GM18907 (cell line): ENCODE data around the gene ARID4B.
"Not testable (repeated sequence)": the region's sequence is repeated elsewhere in the genome, so short reads cannot be mapped to it uniquely, and the experiment has no call there.

Experiments used
- ATAC-seq: cut with Tn5 transposase; IDR thresholded peaks from one replicate; pipeline ENCODE4 v1.9.1; 2021; ENCODE audit warnings: mild to moderate bottlenecking, moderate library complexity; ENCODE audit not compliant: unreplicated experiment

The ARID4B gene

DNA sequence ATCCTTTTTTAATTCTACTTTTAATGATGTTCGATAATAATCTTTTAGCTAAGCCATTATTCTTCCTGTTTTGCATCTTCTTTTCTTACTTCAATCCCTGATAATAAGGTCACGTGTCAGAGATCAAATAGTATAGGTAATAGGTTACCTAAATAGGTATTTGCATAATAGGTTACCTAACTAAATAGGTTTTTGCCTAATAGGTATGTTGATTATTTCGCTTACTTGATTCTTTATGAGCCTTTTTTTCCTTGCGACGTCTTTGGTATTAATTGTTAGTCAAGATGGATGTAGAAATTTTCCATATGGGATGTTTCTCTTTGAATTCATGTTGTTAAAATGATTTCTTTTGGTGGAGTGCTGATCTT is 2.9 kb upstream of the ARID4B start:
- no peak for ATAC-seq

DNA sequence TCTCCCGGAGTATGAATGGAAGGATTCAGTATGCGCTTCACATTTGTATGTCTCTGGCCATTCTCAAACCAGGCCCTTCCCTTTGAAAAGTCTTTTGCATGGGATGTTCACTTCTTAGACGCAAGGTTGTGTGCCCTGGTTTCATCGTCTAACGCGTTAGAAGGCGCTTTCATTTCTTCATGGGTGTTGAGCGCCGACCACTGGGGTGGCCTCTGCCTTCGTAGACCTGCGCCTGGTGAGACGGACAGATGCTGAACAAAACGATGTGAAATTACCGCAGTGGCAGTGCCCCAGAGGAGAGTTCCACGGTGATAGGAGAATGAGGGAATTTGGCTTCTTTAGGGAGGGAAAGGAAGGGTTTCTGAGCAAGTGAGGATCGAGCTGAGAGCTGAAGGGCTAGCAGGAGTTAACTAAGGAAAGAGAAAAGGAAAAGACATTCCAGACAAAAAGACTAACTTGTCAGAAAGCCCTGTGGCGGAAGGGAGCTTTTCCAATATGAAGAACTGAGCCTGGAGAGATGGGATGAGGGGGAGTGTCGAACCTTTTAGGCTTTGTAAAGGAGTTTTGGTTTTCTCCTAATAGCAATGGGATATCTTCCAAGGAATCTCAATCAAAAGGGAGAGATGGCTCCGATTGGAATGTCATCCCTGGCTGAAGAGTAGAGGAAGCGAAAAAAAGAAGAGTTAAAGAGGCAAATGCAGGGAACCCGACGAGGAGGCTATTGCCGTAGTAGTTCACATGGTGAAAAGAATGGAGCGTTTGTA is 1.3 kb upstream of the ARID4B start:
- ATAC-seq, result peak; percentile 29

DNA sequence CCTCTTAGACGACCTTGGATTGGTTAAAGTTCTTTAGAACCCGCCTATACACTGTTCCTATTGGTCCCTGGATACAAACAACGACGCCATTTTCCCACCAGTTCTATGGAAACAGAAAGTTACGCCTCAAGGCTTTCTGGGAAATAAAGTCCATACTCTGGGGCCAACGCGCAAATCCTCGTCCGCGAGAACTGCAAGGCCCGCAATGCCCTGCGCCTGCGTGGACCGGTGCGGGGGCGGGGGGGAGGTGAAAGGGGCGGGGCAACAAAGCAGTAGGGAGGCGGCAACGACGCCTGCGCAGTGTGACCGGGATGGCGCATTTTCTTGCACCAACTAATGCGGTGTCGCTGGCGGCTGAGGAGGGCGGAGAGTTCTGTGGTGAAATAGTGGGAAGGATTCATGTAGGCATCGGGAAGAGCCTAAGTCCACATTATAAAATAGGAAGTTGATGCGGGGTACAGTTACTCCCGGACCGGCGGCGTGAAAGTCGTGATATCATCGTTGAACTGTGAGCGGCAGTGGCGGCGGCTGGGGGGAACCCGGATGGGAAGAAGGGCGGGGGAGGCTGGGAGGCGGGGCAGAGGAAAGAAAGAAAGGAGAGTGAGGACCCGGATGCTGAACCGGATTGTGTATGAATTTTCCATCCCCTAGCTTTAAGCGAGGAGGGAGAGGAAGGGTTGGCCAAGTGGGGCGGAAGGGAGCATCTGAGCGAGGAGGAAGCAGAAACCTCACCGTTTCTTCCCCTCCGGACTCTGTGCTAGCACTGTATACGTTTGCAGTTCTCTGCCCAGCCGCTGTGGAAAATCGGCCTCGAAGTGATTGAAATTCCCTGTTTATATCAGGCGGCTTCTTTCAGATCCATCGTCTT is 526 bp upstream of the ARID4B start, which contains the start of gene GGPS1:
TSS of gene GGPS1 (plus strand) at position 300 of the 868 bp plus-strand sequence. CDS start 6,695 bp downstream, outside the sequence.
- peak; percentile 74 for ATAC-seq

DNA sequence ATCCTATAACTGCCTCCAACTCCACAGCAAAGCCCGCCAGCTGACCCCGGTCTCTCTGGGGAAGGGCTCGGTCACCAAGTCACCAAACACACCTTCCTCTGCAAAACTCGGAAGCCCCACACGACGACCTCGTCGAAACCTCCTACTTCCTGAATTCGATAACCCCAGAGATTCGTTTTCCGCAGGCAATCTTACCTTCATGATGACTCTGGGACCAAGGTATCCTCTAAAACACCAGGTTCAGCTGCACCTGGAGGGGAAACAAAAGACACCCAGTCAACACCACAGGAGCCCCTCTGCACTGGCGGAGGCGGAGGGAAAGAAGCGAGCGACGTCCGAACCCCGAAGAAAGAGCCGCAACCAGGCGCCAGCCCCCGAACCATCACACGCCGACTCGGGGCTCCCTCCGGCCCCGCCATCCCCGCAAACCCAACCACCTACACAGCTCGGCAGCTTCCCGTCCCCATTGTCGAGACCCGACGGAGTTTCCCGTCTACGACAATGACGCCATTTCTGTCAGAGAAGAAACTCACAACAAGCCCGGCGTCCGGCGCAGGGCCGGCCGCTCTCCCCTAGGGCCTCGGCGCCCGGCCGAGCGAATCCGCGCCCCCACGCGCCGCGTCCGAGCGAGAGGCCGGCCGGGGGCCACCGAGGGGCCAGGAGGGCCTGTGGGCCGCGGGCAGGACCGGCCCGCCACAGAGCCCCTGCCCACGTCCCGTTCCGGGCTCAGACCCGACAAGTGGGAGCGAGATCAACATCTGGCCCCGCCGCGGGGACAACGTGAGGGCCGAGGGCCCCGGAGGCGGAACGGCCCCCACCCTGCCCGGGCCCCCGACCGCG is 1.0 kb downstream of the ARID4B start:
- ATAC-seq, result peak; percentile 29

DNA sequence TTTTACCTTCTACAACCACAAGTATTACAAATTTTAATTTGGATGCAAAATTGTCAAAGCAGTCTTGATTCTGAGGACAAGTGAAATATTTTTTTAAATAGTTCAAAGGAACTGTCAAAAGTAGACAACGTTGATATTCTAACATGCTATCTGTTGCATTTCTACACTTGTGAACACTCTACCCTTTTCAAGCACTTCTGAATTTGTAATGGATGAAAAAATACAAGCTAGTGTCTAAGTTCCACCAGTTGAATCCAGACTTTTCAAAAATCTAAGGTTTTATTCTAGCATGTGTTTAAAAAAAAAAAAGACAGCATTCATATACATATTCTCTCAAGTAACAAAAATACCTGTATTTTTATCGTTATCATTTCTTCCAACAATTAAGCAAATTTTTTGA is 2.1 kb downstream of the ARID4B start:
- no peak for ATAC-seq

DNA sequence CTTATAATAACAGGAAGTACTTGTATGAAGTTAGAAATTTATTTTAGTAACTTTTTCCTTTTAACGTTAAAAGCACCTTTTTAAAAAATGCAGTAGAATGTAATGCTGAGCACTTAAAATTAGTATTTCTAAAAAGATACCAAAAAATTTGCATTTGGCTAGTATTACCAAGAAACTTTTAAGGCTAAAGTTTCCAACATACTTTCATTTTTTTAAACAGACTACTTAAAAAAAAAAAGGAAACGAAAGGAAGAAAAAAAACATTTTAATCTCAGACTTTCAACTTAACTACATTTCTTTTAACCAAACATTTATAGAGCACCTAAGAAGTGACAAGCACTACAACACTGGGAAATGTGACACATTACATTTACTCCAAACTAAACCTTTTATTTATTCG is 2.8 kb downstream of the ARID4B start:
- ATAC-seq, result no peak

DNA sequence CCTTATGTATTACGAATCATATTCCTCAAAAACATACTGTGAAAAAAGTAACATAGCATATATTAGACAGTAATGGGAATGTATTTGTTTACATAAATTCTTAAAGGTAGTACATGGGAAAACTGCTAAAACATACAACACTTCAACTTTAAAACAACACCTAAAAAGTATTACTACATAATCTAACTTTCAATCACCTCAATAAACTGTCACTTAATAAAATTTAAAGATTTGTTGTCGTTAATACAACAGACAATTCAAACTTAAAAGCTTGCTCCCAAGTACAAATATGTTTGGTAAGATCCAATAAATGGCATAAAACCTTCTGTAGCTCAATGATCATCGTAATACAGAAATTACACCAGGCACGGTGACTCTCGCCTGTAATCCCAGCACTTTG is 3.7 kb downstream of the ARID4B start:
- no peak for ATAC-seq

DNA sequence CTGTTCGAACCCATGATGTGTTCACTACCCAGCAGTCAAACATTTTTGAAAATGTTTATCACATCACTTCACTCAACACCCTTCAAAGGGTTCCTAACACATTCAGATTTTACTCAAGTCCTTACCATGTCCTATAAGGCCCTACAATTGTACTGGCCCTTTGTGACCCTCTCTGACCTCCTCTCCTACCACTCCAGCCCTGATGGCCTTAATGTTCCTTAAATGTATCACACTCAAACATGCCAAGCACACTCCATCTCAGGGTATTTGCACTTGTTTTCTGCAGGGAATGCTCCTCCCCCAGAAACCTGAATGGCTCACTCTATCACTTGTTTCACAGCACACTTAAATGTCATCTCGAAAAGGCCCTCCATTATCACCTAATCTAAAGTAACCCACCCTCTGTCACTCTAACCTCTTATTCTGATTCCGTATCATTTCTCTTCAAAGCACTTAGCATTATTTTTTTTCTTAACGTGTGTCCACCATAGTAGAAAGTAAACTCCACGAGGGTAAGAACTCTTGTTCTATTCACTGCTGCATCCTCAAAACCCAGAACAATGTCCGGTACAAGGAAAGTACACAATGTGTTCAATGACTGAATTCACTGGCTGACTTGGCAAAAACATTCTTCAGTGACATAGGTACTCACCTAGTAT is 7.3 kb downstream of the ARID4B start:
- no peak for ATAC-seq

DNA sequence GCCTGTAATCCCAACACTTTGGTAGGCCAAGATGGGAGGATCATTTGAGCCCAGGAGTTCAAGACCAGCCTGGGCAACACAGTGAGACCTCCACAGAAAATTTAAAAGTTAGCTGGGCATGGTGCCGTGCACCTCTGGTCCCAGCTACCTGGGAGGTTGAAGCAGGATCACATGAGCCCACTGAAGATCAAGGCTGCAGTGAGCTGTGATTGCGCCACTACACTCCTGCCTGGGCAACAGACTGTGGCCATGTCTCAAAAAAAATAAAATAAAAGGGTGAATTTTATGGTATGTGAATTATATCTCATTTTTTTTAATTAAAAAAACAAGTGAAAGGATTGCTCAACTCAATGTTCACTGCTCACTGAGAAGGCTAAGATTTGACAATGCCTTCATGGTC is 8.7 kb downstream of the ARID4B start:
- ATAC-seq, result no peak

DNA sequence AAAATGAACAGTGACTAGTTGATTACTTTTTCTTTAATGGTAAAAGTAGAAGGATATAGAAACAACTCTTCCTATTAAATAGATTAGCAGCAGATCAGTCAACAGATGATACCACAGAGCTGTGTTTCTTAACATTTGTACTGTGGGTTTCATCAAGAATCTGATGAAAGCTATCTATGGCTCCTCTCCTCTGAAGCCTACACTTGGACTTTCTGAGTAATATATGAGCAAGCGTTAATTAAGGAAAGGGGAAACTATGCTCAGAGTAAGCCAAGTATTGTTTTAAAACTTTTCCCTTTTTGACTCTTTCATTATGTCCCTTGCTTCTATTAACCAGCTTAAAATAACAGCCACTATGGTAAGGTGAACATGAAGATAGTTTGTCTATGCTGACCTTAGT is 10.8 kb downstream of the ARID4B start:
- no peak for ATAC-seq

DNA sequence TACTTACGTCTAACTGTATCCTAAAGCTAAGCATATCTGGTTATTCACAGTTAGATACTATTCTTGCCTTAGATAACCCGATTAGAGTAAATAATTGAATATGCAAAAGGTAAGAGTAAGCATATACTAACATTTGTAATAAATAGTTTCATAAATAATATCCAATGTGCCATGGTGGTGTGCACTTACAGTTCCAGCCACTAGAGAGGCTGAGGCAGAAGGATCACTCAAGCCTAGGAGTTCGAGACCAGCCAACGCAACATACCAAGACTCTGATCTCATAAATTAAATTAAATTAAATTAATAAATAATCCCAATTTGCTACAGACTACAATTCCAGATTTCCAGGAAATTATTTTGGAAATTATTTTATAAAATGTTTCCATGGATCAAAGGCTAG is 12.2 kb downstream of the ARID4B start:
- no peak for ATAC-seq

DNA sequence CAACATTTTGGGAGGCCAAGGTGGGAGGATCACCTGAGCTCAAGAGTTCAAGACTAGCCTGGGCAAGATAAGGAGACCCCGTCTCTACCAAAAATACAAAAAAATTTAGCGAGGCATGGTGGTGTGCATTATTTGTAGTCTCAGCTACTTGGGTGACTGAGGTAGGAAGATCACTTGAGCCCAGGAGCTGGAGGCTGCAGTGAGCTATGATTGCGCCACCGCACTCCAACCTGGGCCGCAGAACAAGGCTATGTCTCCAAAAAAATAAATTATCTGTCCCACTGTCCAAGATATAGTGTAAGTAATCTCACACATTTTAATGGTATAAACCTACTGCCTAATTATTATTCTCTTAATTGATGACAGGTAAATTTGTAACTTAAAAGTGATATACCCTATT is 12.8 kb downstream of the ARID4B start:
- ATAC-seq, result no peak

DNA sequence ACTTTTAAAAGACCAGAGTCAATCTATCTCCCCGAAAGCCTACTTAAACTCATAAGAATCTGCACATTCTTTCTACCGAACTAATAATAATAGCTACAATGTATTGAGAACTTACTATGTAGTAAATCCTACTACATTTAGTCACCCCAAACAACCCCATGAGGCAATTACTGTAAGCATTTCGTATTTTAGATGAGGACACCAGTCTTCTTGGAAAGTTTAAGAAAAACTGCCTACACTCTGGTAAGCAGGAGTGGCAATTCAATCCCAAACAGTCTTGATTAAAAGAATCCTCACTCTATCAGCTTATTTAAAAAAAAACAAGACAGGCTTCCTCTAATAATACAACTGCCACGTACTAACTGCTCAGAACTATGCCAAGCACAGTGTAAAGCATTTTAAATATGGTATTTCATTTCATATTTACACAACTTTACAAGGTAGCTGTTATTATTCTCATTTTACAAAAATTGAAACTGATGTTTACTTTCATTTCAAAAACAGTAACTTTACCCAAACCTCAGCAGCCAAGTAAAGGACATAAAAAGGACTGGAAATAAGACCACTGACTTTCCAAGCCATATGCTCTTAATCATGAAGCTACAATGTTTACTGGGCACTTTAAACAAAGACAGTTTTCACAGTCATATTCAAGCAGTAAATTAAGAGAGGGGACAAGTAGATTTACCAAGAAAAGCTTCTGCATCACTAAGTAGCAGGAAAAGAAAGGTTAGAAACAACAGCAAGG is 13.9 kb downstream of the ARID4B start:
- no peak for ATAC-seq

DNA sequence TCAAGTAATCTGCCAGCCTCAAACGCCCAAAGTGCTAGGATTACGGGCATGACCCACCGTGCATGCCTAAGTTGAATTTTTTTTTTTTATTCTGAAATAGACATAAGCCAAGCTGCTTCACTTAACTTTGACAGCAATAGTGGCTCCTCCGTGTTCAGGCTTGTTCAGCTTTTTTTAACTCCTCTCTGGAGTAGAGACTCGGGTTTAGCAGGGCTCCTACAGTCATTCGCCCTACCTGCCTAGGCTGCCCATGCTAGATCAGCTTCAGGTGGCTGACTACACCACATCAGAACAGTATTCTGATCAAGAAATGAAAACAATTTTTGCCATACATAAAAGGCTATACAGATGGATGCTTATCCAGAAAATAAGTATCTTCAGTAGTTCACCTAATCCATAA is 14.7 kb downstream of the ARID4B start:
- no peak for ATAC-seq

DNA sequence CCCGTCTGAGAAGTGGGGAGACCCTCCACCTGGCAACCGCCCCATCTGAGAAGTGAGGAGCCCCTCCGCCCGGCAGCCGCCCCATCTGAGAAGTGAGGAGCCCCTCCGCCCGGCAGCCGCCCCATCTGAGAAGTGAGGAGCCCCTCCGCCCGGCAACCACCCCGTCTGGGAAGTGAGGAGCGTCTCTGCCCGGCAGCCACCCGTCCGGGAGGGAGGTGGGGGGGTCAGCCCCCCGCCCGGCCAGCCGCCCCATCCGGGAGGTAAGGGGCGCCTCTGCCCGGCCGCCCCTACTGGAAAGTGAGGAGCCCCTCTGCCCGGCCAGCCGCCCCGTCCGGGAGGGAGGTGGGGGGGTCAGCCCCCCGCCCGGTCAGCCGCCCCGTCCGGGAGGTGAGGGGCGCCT is 18.8 kb downstream of the ARID4B start:
- not testable (repeated sequence) for ATAC-seq

DNA sequence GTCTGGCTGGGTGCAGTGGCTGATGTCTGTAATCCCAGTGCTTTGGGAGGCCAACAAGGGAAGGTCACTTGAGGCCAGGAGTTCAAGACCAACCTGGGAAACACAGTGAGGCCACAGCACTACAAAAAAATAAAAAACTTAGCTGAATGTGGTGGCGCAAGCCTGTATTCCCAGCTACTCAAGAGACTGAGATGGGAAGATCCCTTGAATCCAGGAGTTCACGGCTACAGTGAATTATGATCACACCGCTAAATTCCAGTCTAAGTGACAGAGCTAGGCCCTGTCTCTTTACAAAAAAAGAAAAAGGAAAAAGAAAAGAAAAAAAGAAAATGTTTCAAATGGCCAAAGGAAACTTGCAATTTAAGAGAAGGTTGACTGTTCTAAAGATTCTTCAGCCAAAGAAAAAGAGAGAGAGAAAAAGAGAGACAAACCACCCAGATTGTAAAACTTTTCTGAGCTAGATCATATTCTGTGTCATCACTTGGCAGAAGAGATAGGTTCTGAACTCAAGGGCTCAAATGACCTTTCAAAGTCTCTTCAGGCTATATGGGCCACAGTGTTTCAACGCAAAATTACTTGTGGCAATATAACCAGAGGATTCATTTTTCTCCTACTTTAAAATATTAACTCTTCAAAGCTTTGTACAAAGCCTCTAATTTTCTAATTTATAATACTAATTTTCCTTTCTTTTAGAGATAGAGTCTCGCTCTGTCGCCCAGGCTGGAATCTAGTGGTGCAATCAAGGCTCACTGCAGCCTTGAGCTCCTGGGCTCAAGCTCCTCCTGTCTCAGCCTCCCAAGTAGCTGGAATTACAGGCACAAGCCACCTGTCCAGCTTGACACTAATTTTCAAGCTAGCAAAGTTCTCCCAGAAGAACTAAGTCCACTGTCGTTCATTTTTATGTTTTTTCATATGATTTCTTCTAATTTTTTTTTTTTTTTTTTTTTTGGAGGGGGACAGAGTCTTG is 20.5 kb downstream of the ARID4B start:
- ATAC-seq, result no peak

DNA sequence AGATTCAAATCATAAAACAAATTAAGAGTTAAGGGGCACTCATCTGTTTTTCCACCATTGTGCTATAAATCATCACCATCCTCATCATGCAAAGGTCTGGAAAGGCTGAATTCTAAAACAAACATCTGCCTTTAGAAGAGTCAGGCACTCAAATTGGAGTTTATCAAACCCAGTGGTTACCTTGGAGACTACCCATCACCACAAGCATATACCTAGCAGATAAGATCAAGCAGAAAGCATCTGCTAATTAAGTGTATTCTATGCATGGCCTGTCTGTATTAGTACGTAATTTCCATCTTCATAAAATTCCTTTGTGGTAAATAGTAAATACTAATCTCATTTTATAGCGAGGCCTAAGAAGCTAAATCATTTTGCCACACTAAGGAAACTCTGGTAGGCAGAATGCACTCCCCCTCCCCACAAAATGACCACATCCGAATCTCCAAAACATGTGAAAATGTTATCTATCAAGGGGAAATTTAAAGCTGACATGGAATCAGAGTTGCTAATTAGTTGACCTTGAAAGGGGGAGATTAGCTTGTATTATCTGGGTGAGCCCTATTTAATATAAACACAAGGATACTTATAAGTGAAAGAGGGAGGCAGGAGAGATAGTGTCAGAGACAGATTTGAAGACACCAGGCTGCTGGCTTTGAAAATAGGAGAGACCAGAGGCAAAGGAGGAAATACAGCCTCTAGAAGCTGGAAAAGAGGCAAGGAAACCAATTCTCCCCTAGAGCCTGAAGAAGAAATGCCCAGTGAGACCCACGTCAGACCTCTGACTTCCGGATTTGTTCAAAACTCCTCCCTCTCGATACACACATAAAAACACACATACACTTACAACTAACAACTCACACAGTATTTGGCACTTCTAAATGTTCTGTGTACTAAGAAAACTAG is 23.2 kb downstream of the ARID4B start:
- no peak for ATAC-seq

DNA sequence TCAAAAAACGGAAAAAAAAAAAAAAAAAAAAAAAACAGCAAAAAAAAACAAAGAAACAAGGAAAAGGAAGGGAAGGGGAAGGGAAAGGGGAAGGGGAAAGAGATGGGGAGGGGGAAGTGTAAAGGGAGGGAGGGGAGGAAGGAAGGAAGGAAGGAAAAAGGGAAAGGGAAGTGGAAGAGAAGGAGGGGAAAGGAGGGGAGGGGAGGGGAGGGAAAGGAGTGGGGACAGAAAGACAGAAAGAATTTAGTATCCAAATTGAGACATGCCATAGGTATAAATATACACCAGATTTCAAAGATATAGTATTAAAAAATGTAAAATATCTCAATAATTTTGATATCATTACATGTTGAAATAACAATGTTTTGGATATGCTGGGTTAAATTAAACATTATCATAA is 25.8 kb downstream of the ARID4B start:
- ATAC-seq, result no peak
